GM19467 (cell line): Measurements from ENCODE around the gene TGM1.

Experiments used
- ATAC-seq: cut with Tn5 transposase; IDR thresholded peaks from one replicate; pipeline ENCODE4 v1.9.1; 2021; ENCODE audit warnings: mild to moderate bottlenecking, moderate library complexity; ENCODE audit not compliant: unreplicated experiment

The TGM1 gene

GRCh38 chr14:24271134-24271833 lies 8.3 kb upstream of the TGM1 start, which contains the start of gene RABGGTA:
Gene RABGGTA, minus strand, starts transcription at chr14:24271597. Its CDS starts 482 bp downstream, at chr14:24271115.
- peak; percentile 85 for ATAC-seq

- no peak for ATAC-seq
Observed at GRCh38 chr14:24270537-24271133, 7.7 kb upstream of the TGM1 start.

- no peak for ATAC-seq
Observed at GRCh38 chr14:24269910-24270536, 7.0 kb upstream of the TGM1 start.

GRCh38 chr14:24269368-24269767 lies 6.4 kb upstream of the TGM1 start:
- no peak for ATAC-seq

- no peak for ATAC-seq
Observed at GRCh38 chr14:24268225-24268624, 5.2 kb upstream of the TGM1 start.

DNA sequence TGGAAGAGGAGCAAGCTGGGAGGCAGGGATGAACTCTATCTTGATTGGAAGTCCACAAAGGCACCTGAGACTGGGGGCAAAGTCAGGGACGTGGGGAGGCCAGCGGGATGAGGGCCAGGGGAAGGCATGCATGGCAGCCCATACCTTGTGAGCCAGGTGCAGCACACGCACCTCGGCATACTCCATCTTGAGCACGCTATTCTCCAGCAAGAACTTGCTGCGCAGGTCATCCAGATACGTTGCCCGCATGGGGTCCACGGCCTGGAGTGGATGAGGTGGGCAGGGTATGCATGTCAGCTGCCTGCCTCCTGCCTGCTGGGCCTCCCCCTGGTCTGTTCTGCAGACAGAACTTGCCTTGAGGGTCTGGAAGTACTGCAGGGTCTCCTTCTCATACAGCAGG lies 4.5 kb upstream of the TGM1 start:
- no peak for ATAC-seq

- ATAC-seq = no peak
Observed at GRCh38 chr14:24266344-24267244, 3.6 kb upstream of the TGM1 start.

DNA sequence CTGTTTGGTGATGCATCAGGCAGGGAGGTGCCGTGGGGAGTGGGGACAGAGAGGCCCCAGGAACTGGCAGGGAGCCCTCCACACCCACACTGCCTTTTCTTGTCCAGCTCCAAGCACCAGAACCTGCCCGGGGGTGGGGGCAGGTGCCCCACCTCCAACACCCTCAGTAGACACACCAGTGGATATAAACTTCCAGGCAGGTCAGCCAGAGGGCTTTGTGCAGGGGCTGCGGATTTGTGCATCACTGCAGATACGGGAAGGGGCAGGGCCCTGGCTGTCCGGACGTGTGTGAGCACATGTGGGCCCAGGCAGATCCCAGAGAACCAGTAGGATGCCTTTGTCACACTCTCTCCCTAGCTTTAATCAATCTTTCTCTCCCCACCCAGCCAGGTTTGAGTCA lies 1.3 kb upstream of the TGM1 start:
- no peak for ATAC-seq

DNA sequence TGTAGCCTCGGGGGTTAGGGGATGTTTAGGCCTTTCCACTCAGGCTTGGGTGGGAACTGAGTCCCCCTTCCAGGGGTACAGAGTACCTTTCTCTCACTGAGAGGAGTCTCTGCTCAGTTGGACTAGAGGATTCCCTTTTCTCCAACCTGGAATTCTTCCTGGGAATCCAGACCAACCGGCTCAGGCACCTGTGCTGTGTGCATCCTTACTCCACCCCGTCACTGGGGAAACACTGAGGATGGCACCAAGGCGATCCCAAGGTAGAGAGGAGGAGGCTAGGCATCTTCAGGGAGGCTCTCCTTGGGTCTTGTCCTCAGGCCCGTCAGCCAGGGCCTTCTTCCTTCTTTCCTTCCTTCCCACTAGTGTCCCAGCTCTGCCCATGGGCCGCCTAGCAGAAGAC lies 871 bp upstream of the TGM1 start:
- ATAC-seq = no peak

DNA sequence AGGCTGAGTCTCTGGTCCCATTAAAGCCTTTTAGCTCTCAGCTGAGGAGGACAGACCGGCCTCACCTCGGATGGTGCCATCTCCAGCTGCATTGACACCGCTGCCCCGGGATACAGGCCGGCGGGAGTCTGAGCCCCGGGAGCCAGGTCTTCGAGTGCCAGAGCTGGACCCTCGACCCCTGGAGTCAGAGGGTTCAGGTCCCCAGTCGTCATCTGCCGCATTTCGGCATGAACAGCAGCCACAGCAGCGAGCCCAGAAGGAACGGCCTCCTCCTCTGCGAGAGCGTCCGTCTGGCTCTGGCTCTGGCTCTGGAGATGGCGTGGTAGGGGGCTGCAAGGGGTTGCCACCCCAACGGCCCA lies 1.0 kb downstream of the TGM1 start:
- no peak for ATAC-seq

GRCh38 chr14:24261256-24261968 lies 1.6 kb downstream of the TGM1 start:
- no peak for ATAC-seq

- no peak for ATAC-seq
Observed at GRCh38 chr14:24260780-24261157, 2.2 kb downstream of the TGM1 start.

- ATAC-seq = no peak
Observed at GRCh38 chr14:24260026-24260779, 2.8 kb downstream of the TGM1 start.

DNA sequence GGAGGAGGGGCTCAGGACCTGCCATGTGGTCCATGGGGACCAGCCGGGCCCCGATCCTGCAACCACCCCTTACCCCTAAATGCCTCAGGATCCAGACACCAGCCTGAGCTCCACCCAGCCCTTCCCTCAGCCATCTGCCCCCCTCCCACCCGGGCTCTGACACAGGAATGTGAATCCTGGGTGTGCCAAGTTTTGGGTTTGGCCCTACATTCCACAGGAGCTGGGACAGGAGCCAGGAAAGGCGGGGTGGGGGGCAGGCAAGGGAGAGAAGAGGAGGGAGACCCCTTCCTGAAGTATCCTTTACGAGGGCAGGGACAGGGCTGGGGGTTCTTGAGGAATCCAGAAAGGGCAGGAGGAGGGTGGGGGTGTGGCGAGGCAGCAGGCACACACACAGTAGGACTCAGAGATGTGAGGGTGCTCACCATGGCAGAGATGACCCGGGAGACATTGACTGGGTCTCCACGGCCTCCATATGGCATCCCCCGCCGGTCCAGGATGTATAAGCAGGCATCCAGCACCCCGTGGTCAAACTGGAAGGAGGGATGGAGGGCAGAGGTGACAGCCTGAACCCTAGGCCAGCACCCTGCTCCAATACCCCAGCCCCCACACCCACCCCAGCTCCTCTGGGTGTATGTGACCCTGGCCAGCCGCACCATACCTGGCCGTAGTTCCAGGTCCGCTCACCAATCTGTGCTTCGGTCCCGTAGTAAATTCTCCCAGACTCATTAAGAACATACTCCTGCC lies 3.5 kb downstream of the TGM1 start:
- ATAC-seq = no peak

- ATAC-seq = no peak
Observed at GRCh38 chr14:24258548-24259265, 4.3 kb downstream of the TGM1 start.

DNA sequence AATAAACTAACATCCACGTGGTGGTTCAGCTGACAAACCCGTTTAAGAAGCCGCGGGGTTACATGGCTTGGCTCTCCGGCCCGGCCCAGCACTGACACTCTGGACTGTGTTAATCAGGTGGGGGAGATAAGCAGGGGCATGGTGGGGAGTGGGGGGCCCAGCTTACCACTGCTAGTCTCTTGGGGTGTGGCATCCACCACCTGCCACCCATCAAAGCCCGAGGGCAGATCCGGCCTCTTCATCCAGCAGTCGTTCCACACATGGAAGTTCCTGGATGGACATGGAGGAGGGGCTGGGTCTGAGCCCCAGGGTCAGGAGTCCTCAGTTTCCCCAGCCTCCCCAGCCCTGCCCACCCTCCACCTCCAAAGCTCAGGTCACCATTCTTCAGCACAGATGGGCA lies 4.9 kb downstream of the TGM1 start:
- ATAC-seq = no peak

DNA sequence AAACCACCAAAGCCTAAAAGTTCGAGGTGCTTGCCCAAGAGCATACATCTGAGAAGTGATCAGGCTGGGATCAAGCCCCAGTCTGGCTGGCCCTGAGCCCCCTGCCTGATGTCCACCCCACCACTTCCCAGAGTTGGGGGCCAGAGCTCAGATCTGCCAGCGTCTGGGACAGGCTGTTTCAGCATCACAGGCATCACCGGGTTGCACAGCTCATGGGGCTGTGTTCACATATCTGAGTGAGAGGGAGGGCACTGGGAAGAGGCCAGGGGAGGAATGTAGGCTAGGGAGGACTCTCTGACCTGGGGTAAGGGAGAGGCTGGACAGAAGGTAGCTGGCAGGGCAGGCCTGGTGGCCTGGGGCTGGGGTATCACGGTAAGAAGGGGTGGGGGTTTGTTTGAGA lies 6.0 kb downstream of the TGM1 start:
- no peak for ATAC-seq

DNA sequence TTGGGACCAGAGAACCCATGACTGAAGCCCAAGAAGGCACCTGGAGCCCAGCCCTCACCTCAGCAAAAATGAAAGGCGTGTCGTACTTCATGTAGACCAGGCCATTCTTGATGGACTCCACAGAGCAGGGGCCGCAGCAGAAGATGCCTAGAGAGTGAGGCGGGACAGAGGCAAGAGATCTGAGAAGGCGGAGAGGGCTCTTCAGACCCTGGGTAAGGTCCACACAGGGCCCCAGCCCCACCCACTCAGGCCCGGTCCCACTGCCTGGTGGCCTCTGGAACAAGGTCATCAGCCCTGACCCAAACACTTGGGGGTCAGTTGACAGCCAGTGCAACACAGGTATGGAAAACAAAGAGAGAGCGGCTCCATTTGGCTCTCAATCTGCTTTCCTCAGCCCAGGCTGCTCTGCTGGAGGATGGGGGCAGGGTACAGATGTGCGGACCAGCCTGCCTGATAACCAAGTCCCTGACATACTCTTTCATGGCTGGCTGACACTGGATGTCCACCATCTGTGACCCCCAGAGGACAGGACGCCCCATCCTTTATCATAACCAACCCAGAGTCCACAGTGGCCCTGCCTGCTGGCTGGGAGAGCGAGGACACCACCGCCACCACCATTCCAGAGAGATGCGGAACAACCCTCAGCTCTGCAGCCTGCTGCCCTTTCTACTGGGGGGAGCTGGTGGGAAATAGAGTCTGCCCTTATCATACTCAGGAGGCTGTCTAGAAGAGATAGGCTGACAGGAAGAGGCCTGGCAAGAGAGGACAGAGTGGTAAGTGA lies 6.9 kb downstream of the TGM1 start:
- no peak for ATAC-seq
